ENCODE results near the gene AXIN1.
A peak's percentile ranks its signal among the peaks of the same experiment; 100 is the strongest.

AXIN1 gene, protein sequence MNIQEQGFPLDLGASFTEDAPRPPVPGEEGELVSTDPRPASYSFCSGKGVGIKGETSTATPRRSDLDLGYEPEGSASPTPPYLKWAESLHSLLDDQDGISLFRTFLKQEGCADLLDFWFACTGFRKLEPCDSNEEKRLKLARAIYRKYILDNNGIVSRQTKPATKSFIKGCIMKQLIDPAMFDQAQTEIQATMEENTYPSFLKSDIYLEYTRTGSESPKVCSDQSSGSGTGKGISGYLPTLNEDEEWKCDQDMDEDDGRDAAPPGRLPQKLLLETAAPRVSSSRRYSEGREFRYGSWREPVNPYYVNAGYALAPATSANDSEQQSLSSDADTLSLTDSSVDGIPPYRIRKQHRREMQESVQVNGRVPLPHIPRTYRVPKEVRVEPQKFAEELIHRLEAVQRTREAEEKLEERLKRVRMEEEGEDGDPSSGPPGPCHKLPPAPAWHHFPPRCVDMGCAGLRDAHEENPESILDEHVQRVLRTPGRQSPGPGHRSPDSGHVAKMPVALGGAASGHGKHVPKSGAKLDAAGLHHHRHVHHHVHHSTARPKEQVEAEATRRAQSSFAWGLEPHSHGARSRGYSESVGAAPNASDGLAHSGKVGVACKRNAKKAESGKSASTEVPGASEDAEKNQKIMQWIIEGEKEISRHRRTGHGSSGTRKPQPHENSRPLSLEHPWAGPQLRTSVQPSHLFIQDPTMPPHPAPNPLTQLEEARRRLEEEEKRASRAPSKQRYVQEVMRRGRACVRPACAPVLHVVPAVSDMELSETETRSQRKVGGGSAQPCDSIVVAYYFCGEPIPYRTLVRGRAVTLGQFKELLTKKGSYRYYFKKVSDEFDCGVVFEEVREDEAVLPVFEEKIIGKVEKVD

DNA sequence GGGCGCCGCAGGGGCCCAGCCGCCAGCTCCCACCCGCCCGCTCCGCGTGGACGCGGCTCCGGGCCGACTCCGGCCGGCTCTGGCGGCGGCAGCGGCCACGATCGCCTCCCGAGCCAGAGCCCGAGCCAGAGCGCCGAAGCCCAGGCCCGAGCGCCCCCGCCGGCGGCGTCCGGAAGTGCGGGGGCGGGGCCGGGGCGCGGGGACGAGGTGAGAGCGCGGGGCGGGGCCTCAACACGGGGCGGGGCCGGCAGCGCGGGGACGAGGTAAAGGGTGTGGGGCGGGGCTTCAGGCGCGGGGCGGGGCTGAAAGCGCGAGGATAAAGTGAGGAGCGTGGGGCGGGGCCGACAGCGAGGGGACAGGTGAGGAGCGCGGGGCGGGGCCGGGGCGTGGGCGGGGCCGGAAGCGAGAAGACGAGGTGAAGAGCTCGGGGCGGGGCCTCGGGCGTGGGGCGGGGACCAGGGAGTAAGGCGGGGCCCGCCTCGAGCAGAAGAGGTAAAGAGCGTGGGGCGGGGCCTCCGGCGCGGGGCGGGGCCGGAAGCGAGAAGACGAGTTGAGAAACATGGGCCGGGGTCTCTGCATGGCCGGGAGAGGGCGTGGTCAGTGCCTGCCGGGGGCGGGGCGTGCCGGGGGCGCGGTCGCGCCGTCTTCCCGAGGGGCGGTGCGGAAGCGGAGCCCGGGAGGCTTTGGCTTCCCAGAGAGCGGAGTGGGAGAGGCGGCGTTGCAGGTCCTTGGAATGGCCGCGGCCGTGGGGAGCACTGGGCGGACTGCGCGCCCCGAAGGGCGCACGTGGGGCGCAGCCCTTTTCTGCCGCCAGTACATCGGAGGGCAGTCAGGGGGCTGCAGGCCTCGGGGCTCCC is at the start of gene AXIN1:
AXIN1 (minus strand) TSS at position 177 of the 857 bp plus-strand sequence. CDS start 5,698 bp downstream, outside the sequence.
- peak within 1 kb of the TSS; percentile 56 for H3K9ac ChIP-seq (ENCODE audit: low read length)
- no peaks in the 10 kb centered on the region for H3K4me1 ChIP-seq (ENCODE audit: control insufficient read depth, insufficient read depth, low read length)
- no peaks in the 10 kb centered on the region for H3K36me3 ChIP-seq (ENCODE audit: control insufficient read depth, insufficient read depth, low read length)
- H3K27me3 ChIP-seq (ENCODE audit: control insufficient read depth, insufficient read depth, low read length), result no peaks in the 10 kb centered on the region
- H3K4me3 ChIP-seq (ENCODE audit: low read length), result peak within 1 kb of the TSS; percentile 72
- H3K27ac ChIP-seq (ENCODE audit: low read depth, low read length), result peak within 1 kb of the TSS; percentile 68

DNA sequence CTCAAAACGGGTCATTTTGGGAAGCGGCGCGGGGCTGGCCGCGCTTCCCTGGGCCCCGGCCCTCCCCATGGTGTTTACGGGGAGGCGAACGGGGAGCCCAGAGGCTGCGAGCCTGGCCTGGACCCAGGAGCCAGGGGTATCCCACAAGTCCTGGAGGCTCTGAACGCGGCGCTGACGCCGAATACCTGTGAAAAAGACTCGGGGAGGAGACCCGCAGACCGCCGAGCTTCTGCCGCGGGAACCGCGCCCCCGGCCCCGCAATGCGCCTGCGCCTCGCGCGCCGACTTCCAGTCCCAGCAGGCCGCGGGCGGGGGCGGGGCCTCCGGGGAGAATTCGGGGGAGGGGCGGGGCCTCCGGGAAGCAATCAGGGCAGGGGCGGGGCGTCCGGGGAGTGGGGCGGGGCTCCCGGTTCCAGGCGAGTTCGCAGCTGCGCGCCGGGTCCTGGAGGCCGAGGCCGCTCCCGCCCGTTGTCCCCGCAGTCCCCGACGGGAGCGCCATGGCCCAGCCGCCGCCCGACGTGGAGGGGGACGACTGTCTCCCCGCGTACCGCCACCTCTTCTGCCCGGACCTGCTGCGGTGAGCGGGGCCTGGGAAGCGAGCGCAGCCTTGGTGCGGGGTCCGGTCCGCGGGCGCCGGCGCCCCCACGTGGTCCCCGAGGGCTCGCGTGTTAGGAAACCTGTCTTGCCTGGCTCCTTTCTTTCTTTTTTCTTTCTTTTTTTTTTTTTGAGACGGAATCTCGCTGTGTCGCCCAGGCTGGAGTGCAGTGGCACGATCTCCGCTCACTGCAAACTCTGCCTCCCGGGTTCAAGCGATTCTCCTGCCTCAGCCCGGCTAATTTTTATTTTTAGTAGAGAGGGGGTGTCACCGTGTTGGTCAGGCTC is 49.2 kb upstream of the AXIN1 start, which contains the start of gene DECR2:
DECR2 (plus strand) TSS at position 418 of the 881 bp plus-strand sequence; CDS start at position 497, 79 bp downstream.
- H3K9ac ChIP-seq (ENCODE audit: low read length), result peak within 1 kb of the TSS; percentile 80
- H3K27me3 ChIP-seq (ENCODE audit: control insufficient read depth, insufficient read depth, low read length), result no peaks in the 10 kb centered on the region
- peaks cover 3% of the 10 kb centered on the region for H3K36me3 ChIP-seq (ENCODE audit: control insufficient read depth, insufficient read depth, low read length)
- H3K27ac ChIP-seq (ENCODE audit: low read depth, low read length), result peak within 1 kb of the TSS; percentile 90
- H3K4me3 ChIP-seq (ENCODE audit: low read length), result peak within 1 kb of the TSS; percentile 92
- peaks cover 8% of the 10 kb centered on the region for H3K4me1 ChIP-seq (ENCODE audit: control insufficient read depth, insufficient read depth, low read length)

DNA sequence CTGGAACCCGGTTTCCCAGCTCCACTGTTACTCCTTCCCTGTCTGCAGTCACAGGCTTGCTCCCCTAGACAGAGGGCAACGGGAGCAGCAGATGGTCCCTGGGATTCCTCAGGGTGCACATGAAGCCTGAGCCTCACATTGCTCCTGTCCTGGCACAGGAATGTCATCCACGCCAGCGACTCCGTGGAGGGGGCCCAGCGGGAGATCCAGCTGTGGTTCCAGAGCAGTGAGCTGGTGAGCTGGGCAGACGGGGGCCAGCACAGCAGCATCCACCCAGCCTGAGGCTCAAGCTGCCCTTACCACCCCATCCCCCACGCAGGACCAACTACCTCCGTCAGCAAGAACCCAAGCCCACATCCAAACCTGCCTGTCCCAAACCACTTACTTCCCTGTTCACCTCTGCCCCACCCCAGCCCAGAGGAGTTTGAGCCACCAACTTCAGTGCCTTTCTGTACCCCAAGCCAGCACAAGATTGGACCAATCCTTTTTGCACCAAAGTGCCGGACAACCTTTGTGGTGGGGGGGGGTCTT is 47.6 kb upstream of the AXIN1 start:
- Histone ChIP-seq H3K27me3 (ENCODE audit: control insufficient read depth, insufficient read depth, low read length) (no peaks in the 10 kb centered on the region), H3K4me3 (ENCODE audit: low read length) (no peak overlapping the region), H3K4me1 (ENCODE audit: control insufficient read depth, insufficient read depth, low read length) (peaks cover 8% of the 10 kb centered on the region), H3K36me3 (ENCODE audit: control insufficient read depth, insufficient read depth, low read length) (peaks cover 3% of the 10 kb centered on the region), H3K27ac (ENCODE audit: low read depth, low read length) (peak overlapping the region; percentile 56), H3K9ac (ENCODE audit: low read length) (no peak overlapping the region)

DNA sequence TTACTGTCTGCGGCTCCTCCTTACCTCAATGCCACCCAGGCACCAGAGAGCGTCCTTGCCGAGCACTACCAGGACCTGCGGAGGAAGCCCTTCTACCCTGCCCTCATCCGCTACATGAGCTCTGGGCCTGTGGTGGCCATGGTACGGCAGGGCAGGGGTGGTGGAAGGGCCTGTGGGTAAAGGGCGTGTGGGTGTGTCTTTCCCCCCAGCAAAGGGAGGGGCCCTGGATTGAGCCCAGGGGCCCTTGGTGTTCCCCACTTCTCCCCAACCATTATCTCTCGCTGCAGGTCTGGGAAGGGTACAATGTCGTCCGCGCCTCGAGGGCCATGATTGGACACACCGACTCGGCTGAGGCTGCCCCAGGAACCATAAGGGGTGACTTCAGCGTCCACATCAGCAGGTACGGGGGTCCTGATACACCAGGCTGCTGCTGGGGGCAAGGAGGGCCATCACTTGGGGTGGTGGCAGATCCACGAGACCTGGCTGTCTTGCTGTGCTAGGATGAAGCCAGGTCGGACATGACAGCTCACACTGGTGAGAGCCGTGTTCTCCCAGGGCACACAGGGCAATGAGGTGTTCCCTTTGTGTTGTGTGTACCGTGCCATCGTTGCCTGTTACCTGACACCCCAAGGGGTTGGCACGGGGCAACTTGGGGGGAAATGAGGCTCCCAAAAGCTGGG is 47.0 kb upstream of the AXIN1 start:
- H3K27me3 ChIP-seq (ENCODE audit: control insufficient read depth, insufficient read depth, low read length), result no peaks in the 10 kb centered on the region
- peaks cover 3% of the 10 kb centered on the region for H3K36me3 ChIP-seq (ENCODE audit: control insufficient read depth, insufficient read depth, low read length)
- peaks cover 8% of the 10 kb centered on the region for H3K4me1 ChIP-seq (ENCODE audit: control insufficient read depth, insufficient read depth, low read length)
- H3K4me3 ChIP-seq (ENCODE audit: low read length), result no peak overlapping the region
- no peak overlapping the region for H3K9ac ChIP-seq (ENCODE audit: low read length)
- H3K27ac ChIP-seq (ENCODE audit: low read depth, low read length), result no peak overlapping the region

DNA sequence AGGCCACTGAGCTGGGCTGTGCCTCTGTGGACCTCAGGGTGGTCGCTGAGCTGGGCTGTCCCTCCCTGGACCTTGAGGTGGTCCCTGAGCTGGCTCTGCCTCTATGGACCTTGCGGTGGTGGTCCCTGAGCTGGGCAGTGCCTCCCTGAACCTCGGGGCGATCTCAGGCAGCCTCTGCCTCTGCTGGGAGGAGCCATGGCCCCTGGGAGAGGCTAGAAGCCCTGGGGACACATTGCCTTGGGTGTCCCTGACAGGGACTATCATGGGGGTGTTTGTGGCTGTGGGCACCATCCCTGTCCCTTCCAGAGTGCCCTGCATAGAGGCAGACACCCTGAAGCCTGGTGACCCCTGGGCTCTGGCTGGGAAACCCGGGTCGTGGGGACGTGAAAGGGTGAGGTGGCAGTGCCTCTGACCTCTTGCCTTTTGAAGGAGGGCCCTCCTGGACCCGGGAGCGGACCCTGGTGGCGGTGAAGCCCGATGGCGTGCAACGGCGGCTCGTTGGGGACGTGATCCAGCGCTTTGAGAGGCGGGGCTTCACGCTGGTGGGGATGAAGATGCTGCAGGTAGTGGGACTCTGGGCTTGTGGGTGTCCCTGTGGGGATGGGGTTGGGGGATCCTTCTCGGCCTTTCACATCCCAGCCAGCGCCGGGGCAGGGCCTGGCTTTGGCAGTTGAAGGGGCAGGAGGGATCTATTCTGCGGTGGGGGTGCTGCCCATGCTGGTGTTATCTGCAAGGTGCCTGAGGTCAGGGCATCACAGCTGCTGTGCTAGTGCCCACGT is 46.2 kb upstream of the AXIN1 start:
- Histone ChIP-seq H3K36me3 (ENCODE audit: control insufficient read depth, insufficient read depth, low read length) (peaks cover 3% of the 10 kb centered on the region), H3K4me3 (ENCODE audit: low read length) (no peak overlapping the region), H3K4me1 (ENCODE audit: control insufficient read depth, insufficient read depth, low read length) (peaks cover 8% of the 10 kb centered on the region), H3K27me3 (ENCODE audit: control insufficient read depth, insufficient read depth, low read length) (no peaks in the 10 kb centered on the region), H3K9ac (ENCODE audit: low read length) (no peak overlapping the region), H3K27ac (ENCODE audit: low read depth, low read length) (peak overlapping the region; percentile 81)

DNA sequence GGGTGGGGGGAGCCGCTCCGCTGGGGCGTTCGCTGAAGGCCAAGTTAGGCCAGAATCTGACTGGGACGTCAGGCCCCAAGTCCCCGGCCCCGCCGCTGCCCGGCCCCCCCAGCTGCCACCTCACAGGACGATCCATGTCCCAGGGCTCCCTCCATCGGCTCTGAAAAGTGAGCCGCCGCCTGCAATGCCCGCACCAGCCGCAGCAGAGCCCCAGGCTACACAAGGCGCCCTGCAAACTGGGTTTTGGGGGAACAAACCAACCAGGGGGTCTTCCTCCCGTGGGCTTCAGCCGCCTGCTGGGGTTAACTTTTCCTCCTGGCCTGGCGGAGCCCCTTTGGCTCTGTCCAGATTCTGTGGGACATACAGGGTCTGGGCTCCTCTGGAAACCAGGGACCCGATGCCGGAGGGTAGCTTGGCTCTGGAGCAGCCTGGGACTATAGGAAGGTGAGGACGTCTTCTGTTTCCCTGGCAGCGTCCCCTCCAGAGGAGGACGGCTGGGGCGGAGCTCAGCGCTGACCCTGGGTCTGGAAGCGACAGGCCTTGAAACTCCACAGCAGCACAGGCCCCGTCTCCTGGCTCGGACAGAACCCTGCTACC is 45.3 kb upstream of the AXIN1 start:
- Histone ChIP-seq H3K9ac (ENCODE audit: low read length) (no peak overlapping the region), H3K27me3 (ENCODE audit: control insufficient read depth, insufficient read depth, low read length) (no peaks in the 10 kb centered on the region), H3K4me3 (ENCODE audit: low read length) (peak overlapping the region; percentile 29), H3K4me1 (ENCODE audit: control insufficient read depth, insufficient read depth, low read length) (peaks cover 8% of the 10 kb centered on the region), H3K27ac (ENCODE audit: low read depth, low read length) (peak overlapping the region; percentile 81), H3K36me3 (ENCODE audit: control insufficient read depth, insufficient read depth, low read length) (peaks cover 3% of the 10 kb centered on the region)

DNA sequence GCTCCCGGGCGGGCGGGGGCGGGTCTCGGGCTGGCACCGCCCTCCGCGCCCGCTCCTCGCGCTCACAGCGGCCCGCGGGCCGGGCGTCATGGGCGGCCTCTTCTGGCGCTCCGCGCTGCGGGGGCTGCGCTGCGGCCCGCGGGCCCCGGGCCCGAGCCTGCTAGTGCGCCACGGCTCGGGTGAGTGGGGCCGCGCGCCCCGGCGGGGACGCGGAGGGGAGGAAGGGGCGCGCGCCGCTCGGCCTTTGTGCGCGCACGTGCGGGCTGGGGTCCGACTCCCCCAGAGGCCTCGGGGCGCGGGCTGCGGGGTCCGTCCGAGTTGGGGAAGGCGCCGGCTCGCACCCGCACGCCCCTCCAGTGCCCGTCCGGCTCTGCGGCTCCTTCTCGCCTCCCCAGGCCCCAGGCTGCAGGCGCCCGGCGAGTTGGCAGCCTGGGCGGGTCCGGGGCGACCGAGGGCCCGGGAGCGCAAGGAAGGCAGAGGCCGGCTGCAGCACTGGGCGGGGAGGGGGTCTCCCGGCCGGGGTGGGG is 44.7 kb upstream of the AXIN1 start, which contains the start of gene NME4:
NME4 (plus strand) TSS at position 65 of the 527 bp plus-strand sequence; CDS start at position 89, 24 bp downstream.
- H3K36me3 ChIP-seq (ENCODE audit: control insufficient read depth, insufficient read depth, low read length), result peaks cover 3% of the 10 kb centered on the region
- H3K9ac ChIP-seq (ENCODE audit: low read length), result no peak within 1 kb of the TSS
- H3K4me1 ChIP-seq (ENCODE audit: control insufficient read depth, insufficient read depth, low read length), result peaks cover 6% of the 10 kb centered on the region
- no peaks in the 10 kb centered on the region for H3K27me3 ChIP-seq (ENCODE audit: control insufficient read depth, insufficient read depth, low read length)
- peak within 1 kb of the TSS; percentile 76 for H3K4me3 ChIP-seq (ENCODE audit: low read length)
- H3K27ac ChIP-seq (ENCODE audit: low read depth, low read length), result peak within 1 kb of the TSS; percentile 92

DNA sequence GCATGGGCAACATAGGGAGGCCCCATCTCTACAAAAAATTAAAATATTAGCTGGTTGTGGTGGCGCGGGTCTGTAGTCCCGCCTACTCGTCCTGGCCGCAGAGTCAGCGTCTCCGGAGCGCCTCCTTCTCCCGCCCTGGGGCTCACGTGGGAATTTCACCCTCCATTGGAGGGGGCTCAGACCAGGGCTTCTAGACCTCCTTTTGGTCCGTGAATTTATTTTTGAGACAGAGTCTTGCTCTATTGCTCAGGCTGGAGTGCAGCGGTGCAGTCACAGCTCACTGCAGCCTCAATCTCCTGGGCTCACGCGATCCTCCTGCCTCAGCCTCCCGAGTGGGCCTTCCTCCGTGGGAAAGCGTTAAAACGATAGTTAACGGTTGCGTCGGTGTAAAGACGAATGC is 44.1 kb upstream of the AXIN1 start:
- Histone ChIP-seq H3K9ac (ENCODE audit: low read length) (no peak overlapping the region), H3K27me3 (ENCODE audit: control insufficient read depth, insufficient read depth, low read length) (no peaks in the 10 kb centered on the region), H3K36me3 (ENCODE audit: control insufficient read depth, insufficient read depth, low read length) (peaks cover 3% of the 10 kb centered on the region), H3K27ac (ENCODE audit: low read depth, low read length) (peak overlapping the region; percentile 92), H3K4me1 (ENCODE audit: control insufficient read depth, insufficient read depth, low read length) (peaks cover 6% of the 10 kb centered on the region), H3K4me3 (ENCODE audit: low read length) (peak overlapping the region; percentile 76)

DNA sequence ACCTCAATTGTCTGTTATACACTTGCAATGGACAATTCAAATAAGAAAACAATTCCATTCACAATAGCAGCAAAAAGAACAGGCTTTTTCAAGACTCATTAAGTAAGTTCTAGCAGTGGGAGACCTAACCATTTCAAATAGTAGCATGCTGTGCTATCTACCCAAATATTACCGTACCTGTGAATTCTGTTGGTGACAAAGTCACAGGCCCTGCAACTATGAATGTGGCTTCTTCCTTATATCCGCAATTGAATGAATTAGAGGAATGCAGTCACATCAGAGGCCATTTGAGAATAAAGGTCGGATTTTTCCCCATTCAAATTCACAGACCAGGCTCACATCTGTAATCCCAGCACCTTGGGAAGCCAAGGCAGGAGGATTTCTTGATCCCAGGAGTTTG is 43.7 kb upstream of the AXIN1 start:
- peaks cover 6% of the 10 kb centered on the region for H3K4me1 ChIP-seq (ENCODE audit: control insufficient read depth, insufficient read depth, low read length)
- H3K36me3 ChIP-seq (ENCODE audit: control insufficient read depth, insufficient read depth, low read length), result peaks cover 3% of the 10 kb centered on the region
- H3K27ac ChIP-seq (ENCODE audit: low read depth, low read length), result peak overlapping the region; percentile 92
- no peak overlapping the region for H3K4me3 ChIP-seq (ENCODE audit: low read length)
- H3K9ac ChIP-seq (ENCODE audit: low read length), result no peak overlapping the region
- H3K27me3 ChIP-seq (ENCODE audit: control insufficient read depth, insufficient read depth, low read length), result no peaks in the 10 kb centered on the region
